Panc1 (cell line): ENCODE data around the gene RABL6. TPM values are rescaled to one million over a fixed set of nuclear protein-coding genes. Genes with fewer than 3 reads are reported as not detected.

Experiments
- ATAC-seq: fragments of 200-7000 bp; cut with Tn5 transposase; 2 replicates; pipeline ENCODE4 v1.9.1; 2020; ENCODE audit warnings: mild to moderate bottlenecking, moderate library complexity
- BruUV-seq: library from RNA; stranded (reverse); fragments of 400-500 nt; replicated peaks from 2 replicates; lab custom pipeline; 2021; lab: Mats Ljungman, UMichigan
- CTCF ChIA-PET: fragments of 300-600 bp; sonication (Branson Sonifier 250); formaldehyde crosslinking; loops from one replicate; lab custom pipeline; 2022; ENCODE audit warnings: antibody characterized with exemption; lab: Charles Lee
- POLR2A ChIA-PET: fragments of 300-600 bp; sonication (Branson Sonifier 250); formaldehyde crosslinking; loops from one replicate; lab custom pipeline; 2022; ENCODE audit warnings: antibody characterized with exemption; lab: Charles Lee
- DNase-seq: peaks from one replicate; pipeline ENCODE4 v3.0.0-alpha.2; 2010; ENCODE audit warnings: low read depth, low spot score
- H3K27ac ChIP-seq: 2 replicates; pipeline ENCODE4 v1.5.1; 2011; ENCODE audit warnings: mild to moderate bottlenecking, low read length, inconsistent platforms
- H3K27me3 ChIP-seq: fragments of 200-500 bp; sonication (Bioruptor generic); 2 replicates; pipeline ENCODE4 v1.6.0; 2014; ENCODE audit warnings: low read length, inconsistent platforms; ENCODE audit not compliant: control insufficient read depth, insufficient read depth
- H3K36me3 ChIP-seq: fragments of 200-500 bp; sonication (Bioruptor generic); 2 replicates; pipeline ENCODE4 v1.5.1; 2014; ENCODE audit warnings: inconsistent platforms, mild to moderate bottlenecking, low read length, moderate library complexity; ENCODE audit not compliant: control insufficient read depth, insufficient read depth
- H3K4me1 ChIP-seq: 2 replicates; pipeline ENCODE4 v1.5.1; 2011; ENCODE audit warnings: inconsistent platforms, mild to moderate bottlenecking, low read length, moderate library complexity; ENCODE audit not compliant: control insufficient read depth, insufficient read depth
- H3K4me3 ChIP-seq, 2 experiments: 2 replicates each; pipeline ENCODE4 v1.5.1; 2011 to 2012; ENCODE audit warnings: low read depth in 2 of 2, low read length in 2 of 2, mild to moderate bottlenecking in 2 of 2, inconsistent platforms in 1 of 2, moderate library complexity in 1 of 2
- H3K9me3 ChIP-seq: fragments of 200-500 bp; sonication (Bioruptor generic); 2 replicates; pipeline ENCODE4 v1.5.1; 2014; ENCODE audit warnings: low read depth, mild to moderate bottlenecking, inconsistent platforms, low read length, moderate library complexity; ENCODE audit not compliant: control insufficient read depth, insufficient read depth
- CTCF ChIP-seq: fragments of 450-650 bp; IDR thresholded peaks from 2 replicates; pipeline ENCODE4 v1.5.1; 2017; ENCODE audit warnings: mild to moderate bottlenecking
- POLR2AphosphoS5 ChIP-seq: IDR thresholded peaks from 2 replicates; pipeline ENCODE4 v1.6.1; 2012; ENCODE audit warnings: mild to moderate bottlenecking, low read depth, low read length, moderate library complexity
- REST ChIP-seq, 2 experiments: IDR thresholded peaks; 2 replicates each; pipeline ENCODE4 v1.6.1; 2011 to 2012; ENCODE audit warnings: low read depth in 2 of 2, control low read depth in 1 of 2, low read length in 1 of 2, mild to moderate bottlenecking in 1 of 2, moderate library complexity in 1 of 2; ENCODE audit not compliant: insufficient read depth in 1 of 2
- SIN3A ChIP-seq: IDR thresholded peaks from 2 replicates; pipeline ENCODE4 v1.6.1; 2012; ENCODE audit warnings: low read depth, mild to moderate bottlenecking, low read length, moderate library complexity, borderline replicate concordance; ENCODE audit not compliant: insufficient read depth
- TCF7L2 ChIP-seq: IDR thresholded peaks from 2 replicates; pipeline ENCODE4 v1.6.1; 2011; ENCODE audit warnings: mild to moderate bottlenecking, low read depth, low read length, inconsistent platforms
- in situ Hi-C: cut with HindIII; loops from 2 replicates; pipeline ENCODE4 v1.10.0; 2016; ENCODE audit warnings: low sequenced_read_pairs, low pct_unique_long_range_greater_than_20kb
- intact Hi-C: fragments of 100-400 bp; cut with micrococcal nuclease; formaldehyde crosslinking; loops from one replicate; pipeline ENCODE4 v1.10.0; 2022; ENCODE audit not compliant: unreplicated experiment
- total RNA-seq: library from RNA; stranded (reverse); gene quantifications from one replicate; pipeline ENCODE4 v1.2.1, GENCODE V29; 2021; ENCODE audit not compliant: unreplicated experiment

RABL6 gene
- total RNA-seq, 1 experiment from 2014 or later, result 106 TPM

- Histone ChIP-seq H3K4me1 (no peaks in the 10 kb centered on the region), H3K9me3 (no peaks in the 10 kb centered on the region), H3K27me3 (no peaks in the 10 kb centered on the region), H3K4me3 (no peak overlapping the region), H3K27ac (no peak overlapping the region), H3K36me3 (no peaks in the 10 kb centered on the region; the same call in 1 of the 2 replicates)
- no peak for ATAC-seq
- intact Hi-C loops, result no loop called here
- no peak for TF ChIP-seq TCF7L2
- no peak for TF ChIP-seq REST (IDR thresholded peaks at IDR 0.05; ENCODE audit: insufficient read depth in 1 of 2, low read depth in 2 of 2, low read length in 1 of 2)
- no peak for TF ChIP-seq POLR2AphosphoS5
- TF ChIP-seq CTCF, result no peak
- TF ChIP-seq SIN3A, result no peak
- ChIA-PET CTCF (no interaction called here), POLR2A (no interaction called here)
- no TSS peak for BruUV-seq
- in situ Hi-C loops, result no loop called here
- no peak for DNase-seq
Measured at GRCh38 chr9:136826703-136827582, 19.2 kb downstream of the RABL6 start.

GRCh38 chr9:136827794-136828473 is 20.2 kb downstream of the RABL6 start:
- CTCF ChIA-PET, result no interaction called here
- no peak for ATAC-seq
- in situ Hi-C loops, result no loop called here

More at GRCh38 chr9:136827794-136828473, 20.2 kb downstream of the RABL6 start:
- no peak for DNase-seq
- TF ChIP-seq SIN3A, result no peak
- TF ChIP-seq REST (IDR thresholded peaks at IDR 0.05; ENCODE audit: insufficient read depth in 1 of 2, low read depth in 2 of 2, low read length in 1 of 2), result no peak
- TF ChIP-seq CTCF, result no peak
- TF ChIP-seq POLR2AphosphoS5, result no peak
- TF ChIP-seq TCF7L2, result no peak
- H3K36me3 ChIP-seq, result no peaks in the 10 kb centered on the region; the same call in 1 of the 2 replicates
- no peak overlapping the region for H3K4me3 ChIP-seq
- no peaks in the 10 kb centered on the region for H3K9me3 ChIP-seq
- H3K27ac ChIP-seq, result no peak overlapping the region
- H3K4me1 ChIP-seq, result no peaks in the 10 kb centered on the region
- no TSS peak for BruUV-seq
- POLR2A ChIA-PET, result no interaction called here
- intact Hi-C loops, result no loop called here
- no peaks in the 10 kb centered on the region for H3K27me3 ChIP-seq
